Stimulated activated CD4-positive, alpha-beta T cell treated with anti-CD3 and anti-CD28 coated beads, Interleukin-15, amount 100 ng/mL, for 1 hour (primary cell): ENCODE data around the gene TBC1D3H.
"Not testable (repeated sequence)": the region's sequence is repeated elsewhere in the genome, so short reads cannot be mapped to it uniquely, and the experiment has no call there.

ENCODE experiments used
- DNase-seq, 2 donors: peaks; one replicate each; pipeline ENCODE4 v3.0.0-alpha.2; 2020; ENCODE audit warnings: low read depth in 1 of 2, low spot score in 1 of 2

The TBC1D3H gene

GRCh38 chr17:36388385-36389245, at the start of gene TBC1D3H:
Gene TBC1D3H, minus strand, starts transcription at chr17:36388435. Its CDS starts 1,540 bp downstream, at chr17:36386895.
- DNase-seq: not testable (repeated sequence)

- DNase-seq: not testable (repeated sequence)
Observed at GRCh38 chr17:36428891-36429290, 40.7 kb upstream of the TBC1D3H start.

- DNase-seq: not testable (repeated sequence)
Observed at GRCh38 chr17:36415180-36415941, 27.1 kb upstream of the TBC1D3H start.

- DNase-seq: not testable (repeated sequence)
Observed at GRCh38 chr17:36390943-36391645, 2.9 kb upstream of the TBC1D3H start.

GRCh38 chr17:36375938-36376337, 12.3 kb downstream of the TBC1D3H start:
- not testable (repeated sequence) for DNase-seq

GRCh38 chr17:36362496-36362895, 25.7 kb downstream of the TBC1D3H start:
- not testable (repeated sequence) for DNase-seq
